HG02610 (cell line): ENCODE results near the gene PDE1C.

Source experiments
- ATAC-seq: cut with Tn5 transposase; IDR thresholded peaks from one replicate; pipeline ENCODE4 v1.9.1; 2021; ENCODE audit warnings: mild to moderate bottlenecking, moderate library complexity; ENCODE audit not compliant: unreplicated experiment

The PDE1C gene

DNA sequence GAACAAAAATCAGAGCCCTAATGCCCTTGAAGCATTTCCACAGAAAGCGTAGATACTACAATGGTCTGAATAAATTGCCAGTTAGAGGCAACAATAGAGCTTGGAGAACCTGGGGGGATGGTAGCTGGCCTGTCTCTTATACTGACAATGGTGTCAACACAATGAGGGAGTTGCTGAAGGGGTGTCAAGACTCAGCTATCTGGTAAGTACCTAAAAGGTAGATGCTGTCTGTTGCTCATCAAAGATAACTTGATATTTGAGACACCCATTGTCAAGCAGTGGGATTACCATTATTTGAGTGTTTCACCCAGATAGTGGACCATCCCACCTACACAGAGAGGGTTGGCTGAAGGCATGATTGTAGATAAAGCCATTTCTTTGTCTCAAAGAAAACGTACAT is 72.8 kb downstream of the PDE1C start:
- no peak for ATAC-seq

- ATAC-seq, result no peak
These were observed 75.1 kb downstream of the PDE1C start for GRCh38 chr7:31995134-31995533.

DNA sequence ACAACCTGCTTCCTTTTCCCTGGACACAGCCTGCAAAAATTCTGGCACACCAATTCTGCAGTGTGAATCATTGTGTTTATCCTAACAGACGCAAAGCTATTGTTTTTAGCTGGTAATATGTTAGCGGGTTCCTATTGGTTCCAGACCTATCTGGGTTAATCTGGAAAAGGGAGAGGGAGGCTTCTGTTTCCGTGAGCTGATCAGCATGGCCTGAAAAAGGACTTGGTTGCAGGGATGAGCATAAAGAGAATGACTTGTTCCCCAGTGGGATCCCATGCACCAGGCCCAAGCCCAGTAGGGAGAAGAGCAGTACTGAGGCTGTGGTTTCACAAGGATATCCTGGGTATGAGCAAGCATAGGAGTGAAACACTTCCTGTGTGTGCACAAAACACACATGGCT is 78.4 kb downstream of the PDE1C start:
- no peak for ATAC-seq

DNA sequence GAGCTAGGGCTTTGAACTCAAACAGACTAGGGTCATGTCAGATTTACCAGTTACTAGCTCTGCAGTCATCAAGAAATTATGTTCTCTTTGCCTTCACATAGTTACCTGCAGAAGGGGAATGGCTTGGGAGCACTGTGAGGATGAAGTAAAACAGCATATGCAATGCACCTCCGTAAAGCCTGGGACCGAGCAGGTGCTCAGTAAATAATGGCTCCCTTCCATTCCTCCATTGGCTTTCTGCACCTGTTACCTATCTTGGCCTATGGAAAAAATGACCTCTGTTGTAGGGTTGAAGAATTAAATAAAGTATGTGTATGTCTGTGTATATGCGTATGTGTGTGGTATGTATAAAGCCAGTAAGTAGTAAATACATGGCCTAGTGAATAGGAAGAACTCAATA is 78.8 kb downstream of the PDE1C start:
- ATAC-seq, result no peak

GRCh38 chr7:31986878-31987518 is 83.2 kb downstream of the PDE1C start:
- ATAC-seq, result no peak

- no peak for ATAC-seq
These were observed 87.2 kb downstream of the PDE1C start for GRCh38 chr7:31982962-31983361.

- no peak for ATAC-seq
These were observed 88.3 kb downstream of the PDE1C start for GRCh38 chr7:31981874-31982390.

DNA sequence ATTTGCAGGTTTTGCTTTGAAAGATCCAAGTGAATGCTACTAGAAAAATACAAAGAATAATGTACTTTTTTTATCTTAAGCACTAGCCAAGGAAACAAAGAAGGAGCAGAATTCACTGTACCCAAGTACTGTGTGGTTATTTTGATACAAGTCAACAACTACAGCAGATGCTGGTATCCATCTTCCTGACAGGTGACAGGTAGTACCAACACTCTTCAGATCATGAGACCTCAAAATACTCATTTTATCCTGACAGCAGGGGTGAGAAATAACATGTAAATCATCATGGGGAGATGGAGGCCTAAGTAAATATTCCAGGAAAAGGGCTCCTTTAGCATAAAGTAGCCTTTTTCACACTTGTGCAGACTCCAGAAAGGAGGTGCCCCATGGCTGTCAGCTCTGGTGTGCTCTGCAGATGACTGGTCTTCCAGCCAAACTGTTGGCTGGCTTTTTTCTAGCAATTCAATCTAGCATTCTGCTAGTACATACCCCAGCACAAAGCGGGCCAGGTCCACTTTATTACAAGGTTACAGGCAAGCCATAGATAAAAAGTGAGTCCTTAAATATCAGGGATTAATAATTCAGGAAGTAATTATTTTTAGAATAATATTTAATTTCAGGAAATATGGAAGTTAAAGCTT is 90.4 kb downstream of the PDE1C start:
- ATAC-seq, result no peak

- no peak for ATAC-seq
These were observed 94.7 kb downstream of the PDE1C start for GRCh38 chr7:31975546-31975945.

DNA sequence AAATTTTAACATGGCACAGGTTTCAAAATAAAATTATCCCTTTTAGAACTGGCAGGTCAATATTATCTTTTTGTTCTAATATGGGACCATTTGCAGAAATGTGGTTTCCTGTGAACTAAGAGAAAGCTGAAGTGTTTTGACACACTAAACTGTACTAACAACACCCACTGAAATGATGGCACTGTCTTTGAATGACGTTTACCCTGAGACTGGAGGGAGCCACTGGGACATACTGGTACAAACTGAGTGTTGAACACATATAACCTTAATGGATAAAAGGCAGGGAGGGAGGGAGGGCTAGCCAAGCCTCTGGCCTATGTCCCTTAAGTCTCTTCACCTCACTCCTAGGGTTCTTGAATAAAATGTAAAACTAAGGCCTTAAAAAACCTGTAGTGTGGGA is 95.9 kb downstream of the PDE1C start:
- no peak for ATAC-seq

GRCh38 chr7:31971049-31971667 is 99.0 kb downstream of the PDE1C start:
- no peak for ATAC-seq

DNA sequence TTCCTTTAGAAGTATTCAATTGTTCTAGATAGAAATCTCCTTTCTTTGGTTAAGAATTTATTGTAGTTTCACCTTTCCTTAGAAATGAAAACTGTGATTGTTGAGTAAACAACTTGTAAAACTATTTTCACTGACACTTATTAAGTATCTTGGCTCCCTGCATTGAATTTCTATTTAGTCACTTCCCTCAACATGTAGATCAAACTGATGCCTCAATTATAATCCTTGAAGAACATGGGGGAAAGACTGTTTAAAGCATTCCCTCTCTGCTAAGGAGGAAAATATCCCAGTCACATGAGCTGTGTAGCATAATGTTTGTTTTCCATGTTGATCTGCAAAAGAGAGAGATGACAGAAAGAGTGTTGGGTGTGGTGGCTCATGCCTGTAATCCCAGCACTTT is 99.7 kb downstream of the PDE1C start:
- no peak for ATAC-seq

DNA sequence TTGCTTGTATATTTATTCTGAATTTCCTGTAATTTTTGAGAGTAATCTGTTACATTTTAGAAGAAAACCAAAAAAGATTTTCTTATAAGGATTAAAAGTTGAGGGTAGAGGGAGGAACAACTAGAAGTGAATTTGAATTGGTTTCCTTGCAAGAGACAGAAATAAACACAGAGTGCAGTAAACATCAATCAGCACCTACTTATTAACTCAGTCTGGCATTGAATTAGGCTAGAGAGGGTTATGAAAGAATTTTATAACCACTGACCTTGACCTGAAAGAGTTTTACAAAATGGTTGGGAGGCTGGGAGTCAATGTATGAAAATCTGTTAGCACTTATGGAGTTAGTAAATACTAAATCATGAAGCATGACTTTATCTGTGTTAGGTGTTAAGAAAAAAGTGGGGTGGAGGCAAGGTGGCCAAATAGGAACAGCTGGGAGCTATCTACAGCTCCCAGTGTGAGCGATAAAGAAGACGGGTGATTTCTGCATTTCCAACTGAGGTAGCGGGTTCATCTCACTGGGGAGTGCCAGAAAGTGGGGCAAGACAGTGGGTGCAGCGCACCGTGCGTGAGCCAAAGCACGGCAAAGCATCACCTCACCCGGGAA is 106.5 kb downstream of the PDE1C start:
- ATAC-seq, result no peak

GRCh38 chr7:31962246-31962645 is 108.0 kb downstream of the PDE1C start:
- ATAC-seq, result no peak

DNA sequence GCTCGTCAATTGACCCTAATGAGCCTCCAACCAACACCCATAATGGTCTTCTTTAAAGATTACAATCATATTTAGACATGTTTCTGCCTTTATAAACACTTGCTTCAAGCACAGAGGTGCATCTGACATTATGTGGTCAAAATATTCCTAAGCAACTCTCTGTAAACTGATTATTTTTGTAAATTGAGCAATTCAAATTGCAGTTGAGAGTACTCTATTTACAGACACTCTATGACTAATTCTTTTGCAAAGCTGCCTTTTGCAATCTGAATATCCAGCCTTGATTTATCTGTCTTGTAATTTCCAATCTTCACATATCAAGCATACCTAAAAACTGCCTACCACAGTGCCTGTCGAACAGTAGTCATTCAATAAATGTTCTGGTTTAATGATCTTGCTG is 112.0 kb downstream of the PDE1C start:
- no peak for ATAC-seq

DNA sequence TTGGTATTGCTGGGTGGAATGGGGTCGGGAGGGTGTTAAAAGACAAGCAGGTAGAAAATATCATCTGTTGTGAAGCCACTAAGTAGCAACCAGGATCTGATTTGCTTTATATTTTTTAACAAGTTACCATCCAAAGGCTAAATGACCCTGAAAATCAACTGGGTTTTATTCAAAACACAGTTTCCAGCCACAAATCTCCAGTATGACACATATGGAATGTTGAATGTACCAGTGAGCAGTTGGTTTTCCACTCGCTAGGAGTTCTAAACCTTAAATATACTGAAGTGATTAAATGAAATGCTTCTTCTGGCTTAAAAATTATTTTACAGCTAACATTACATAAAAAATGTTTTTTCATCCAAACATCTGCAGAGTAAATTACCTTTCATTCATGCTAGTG is 112.5 kb downstream of the PDE1C start:
- no peak for ATAC-seq

- no peak for ATAC-seq
These were observed 113.0 kb downstream of the PDE1C start for GRCh38 chr7:31957090-31957720.

DNA sequence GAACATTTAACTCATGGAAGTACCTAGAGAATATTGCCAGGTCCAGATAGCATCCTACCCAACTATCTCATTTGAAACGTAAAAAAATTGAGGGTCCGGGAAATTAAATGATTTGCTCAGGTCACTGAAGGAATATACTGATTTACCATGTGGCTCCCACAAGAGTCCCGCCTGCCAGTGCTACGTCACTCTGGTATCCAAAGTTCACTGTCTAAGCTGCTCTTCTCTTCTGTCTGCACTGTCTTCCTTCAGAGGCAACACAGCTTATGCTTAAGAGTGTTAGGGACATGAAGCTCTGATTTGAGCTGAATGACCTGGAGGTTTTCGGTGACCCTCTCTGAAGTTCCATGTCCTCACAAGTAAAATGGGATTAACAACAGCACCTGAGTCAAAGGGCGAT is 114.6 kb downstream of the PDE1C start:
- no peak for ATAC-seq

GRCh38 chr7:31955021-31955420 is 115.2 kb downstream of the PDE1C start:
- no peak for ATAC-seq

DNA sequence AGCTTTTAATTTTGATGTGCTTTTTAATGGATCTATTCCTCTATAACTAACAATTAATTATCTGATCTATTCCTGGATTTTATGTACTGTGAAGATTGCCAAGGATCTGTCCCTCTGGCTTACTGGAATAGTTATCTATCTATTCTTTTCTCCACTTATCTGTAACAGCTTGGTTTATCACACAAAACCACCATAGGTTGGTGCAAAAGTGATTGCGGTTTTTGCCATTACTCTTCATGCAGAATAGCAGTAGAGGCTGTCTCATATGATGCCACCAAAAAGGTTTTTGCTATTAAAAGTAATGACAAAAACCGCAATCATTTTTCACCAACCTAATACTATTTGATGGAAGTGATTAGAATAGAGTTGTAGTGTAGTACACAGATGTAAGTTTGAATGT is 115.7 kb downstream of the PDE1C start:
- ATAC-seq, result no peak

- ATAC-seq, result no peak
These were observed 116.8 kb downstream of the PDE1C start for GRCh38 chr7:31953432-31953831.
